GM12872 (cell line): Measurements from ENCODE around the gene PSMD14.

ENCODE experiments used
- CTCF ChIP-seq: IDR thresholded peaks from 3 replicates; pipeline ENCODE4 v1.5.1; 2011; ENCODE audit warnings: low read depth, mild to moderate bottlenecking, low read length, moderate library complexity; ENCODE audit not compliant: insufficient read depth

Gene PSMD14

GRCh38 chr2:161308178-161308955 is at the start of gene PSMD14:
PSMD14 (plus strand) TSS chr2:161308425; CDS start chr2:161318826, 10,401 bp downstream.
- no peak for TF ChIP-seq CTCF

GRCh38 chr2:161265874-161266273 is 42.4 kb upstream of the PSMD14 start:
- no peak for TF ChIP-seq CTCF

- TF ChIP-seq CTCF = no peak
These were observed 39.1 kb upstream of the PSMD14 start for GRCh38 chr2:161269111-161269510.

GRCh38 chr2:161273038-161273760 is 35.0 kb upstream of the PSMD14 start:
- TF ChIP-seq CTCF = peak; percentile 59

- no peak for TF ChIP-seq CTCF
These were observed 24.3 kb upstream of the PSMD14 start for GRCh38 chr2:161283926-161284325.

GRCh38 chr2:161303535-161304050 is 4.6 kb upstream of the PSMD14 start:
- no peak for TF ChIP-seq CTCF

- TF ChIP-seq CTCF = 0 out of 3 replicates have a peak, but pooled peaks have one; percentile 5
These were observed 1.3 kb upstream of the PSMD14 start for GRCh38 chr2:161306919-161307318.
